GM12891 (cell line): ENCODE data around the gene UPF1.

Experiments
- POLR2A ChIP-seq: IDR thresholded peaks from 2 replicates; pipeline ENCODE4 v1.6.1; 2011; ENCODE audit warnings: low read depth, low read length, control low read depth
- POLR2AphosphoS5 ChIP-seq: IDR thresholded peaks from 2 replicates; pipeline ENCODE4 v1.6.1; 2011; ENCODE audit warnings: low read depth, low read length, control low read depth
- SPI1 ChIP-seq: IDR thresholded peaks from 2 replicates; pipeline ENCODE4 v1.6.1; 2011; ENCODE audit warnings: low read depth, low read length, control low read depth
- TAF1 ChIP-seq: IDR thresholded peaks from 2 replicates; pipeline ENCODE4 v1.6.1; 2011; ENCODE audit warnings: low read depth, low read length, control low read depth

DNA sequence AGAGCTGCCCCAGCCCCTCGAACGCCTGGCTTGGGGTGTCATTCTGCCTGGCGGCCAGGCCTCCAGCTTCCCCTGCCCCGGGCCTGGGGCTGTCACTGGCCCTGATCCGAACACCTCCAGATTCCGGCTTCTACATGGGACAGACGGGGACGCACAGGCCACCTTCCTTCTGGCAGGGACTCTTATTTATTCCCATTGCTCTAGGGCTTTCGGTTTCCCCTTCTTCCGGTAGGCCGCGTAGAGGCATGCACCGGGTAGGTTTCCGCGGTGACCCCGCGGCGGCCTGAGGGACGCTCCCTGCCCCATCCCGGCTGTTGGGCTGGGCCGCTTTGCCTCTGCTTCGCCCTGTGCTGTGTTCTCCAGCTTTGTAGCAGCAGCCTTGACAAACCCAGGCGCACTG is 36.0 kb downstream of the UPF1 start:
- no peak for TF ChIP-seq POLR2AphosphoS5
- no peak for TF ChIP-seq POLR2A
- no peak for TF ChIP-seq SPI1
- TF ChIP-seq TAF1, result no peak
